ENCODE measurements around the gene AGL. TPM values are rescaled to one million over a fixed set of nuclear protein-coding genes. Genes with fewer than 3 reads are reported as not detected.

AGL gene
- total RNA-seq, 4 donors from 2014 or later = 9.5 to 26.3 (median 17.0) TPM

DNA sequence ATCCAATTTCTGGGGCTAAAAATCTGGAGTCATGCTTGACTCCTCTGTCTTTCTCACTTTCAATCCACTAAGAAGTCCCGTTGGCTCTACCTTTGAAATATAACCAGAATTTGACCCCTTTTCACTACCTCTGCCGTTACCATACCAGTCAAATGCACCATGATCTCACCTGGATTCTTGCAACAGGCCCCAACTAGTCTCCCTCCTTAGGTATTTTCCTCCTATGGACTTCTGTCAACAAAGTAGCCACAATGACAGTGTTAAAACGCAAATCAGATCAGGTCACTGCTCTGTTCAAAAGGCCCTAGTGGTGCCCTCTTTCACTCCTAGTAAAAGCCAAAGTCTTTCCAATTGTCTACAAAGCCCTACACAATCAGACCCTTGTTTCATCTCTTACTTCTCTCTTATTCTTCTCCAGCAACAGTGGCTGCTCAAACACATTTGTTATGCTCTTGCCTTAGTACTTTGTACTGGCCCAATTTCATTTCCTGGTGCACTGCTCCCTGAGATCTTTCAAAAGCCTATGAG is 35.7 kb upstream of the AGL start:
- DNase-seq (ENCODE audit: low spot score) (no peak), ATAC-seq (ENCODE audit: low FRiP score) (no peak)
- TF ChIP-seq, protein P1, sequence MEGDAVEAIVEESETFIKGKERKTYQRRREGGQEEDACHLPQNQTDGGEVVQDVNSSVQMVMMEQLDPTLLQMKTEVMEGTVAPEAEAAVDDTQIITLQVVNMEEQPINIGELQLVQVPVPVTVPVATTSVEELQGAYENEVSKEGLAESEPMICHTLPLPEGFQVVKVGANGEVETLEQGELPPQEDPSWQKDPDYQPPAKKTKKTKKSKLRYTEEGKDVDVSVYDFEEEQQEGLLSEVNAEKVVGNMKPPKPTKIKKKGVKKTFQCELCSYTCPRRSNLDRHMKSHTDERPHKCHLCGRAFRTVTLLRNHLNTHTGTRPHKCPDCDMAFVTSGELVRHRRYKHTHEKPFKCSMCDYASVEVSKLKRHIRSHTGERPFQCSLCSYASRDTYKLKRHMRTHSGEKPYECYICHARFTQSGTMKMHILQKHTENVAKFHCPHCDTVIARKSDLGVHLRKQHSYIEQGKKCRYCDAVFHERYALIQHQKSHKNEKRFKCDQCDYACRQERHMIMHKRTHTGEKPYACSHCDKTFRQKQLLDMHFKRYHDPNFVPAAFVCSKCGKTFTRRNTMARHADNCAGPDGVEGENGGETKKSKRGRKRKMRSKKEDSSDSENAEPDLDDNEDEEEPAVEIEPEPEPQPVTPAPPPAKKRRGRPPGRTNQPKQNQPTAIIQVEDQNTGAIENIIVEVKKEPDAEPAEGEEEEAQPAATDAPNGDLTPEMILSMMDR (IDR thresholded peaks at IDR 0.05) = no peak

DNA sequence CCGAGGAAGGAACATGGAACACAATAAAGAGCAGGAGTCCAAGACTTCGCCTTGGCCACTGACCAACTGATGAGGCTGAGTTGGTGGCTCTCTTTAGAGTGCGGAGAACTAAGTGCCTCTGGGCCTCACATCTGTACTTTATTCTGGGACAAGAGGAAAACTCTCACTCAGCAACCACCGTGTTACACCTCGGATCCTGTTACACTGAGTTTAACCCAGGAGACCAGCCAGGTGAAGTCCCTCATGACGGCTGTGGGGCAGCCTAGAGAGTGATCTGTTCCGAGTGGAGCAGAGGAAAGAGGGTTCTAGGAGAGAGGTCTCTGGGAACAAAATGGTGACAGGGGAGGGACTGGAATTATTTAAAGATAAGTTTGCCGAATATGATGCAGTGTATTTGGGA is 33.5 kb upstream of the AGL start:
- DNase-seq (ENCODE audit: low spot score) (no peak), ATAC-seq (ENCODE audit: low FRiP score) (no peak)
- TF ChIP-seq, protein P1 (IDR thresholded peaks at IDR 0.05) = no peak

DNA sequence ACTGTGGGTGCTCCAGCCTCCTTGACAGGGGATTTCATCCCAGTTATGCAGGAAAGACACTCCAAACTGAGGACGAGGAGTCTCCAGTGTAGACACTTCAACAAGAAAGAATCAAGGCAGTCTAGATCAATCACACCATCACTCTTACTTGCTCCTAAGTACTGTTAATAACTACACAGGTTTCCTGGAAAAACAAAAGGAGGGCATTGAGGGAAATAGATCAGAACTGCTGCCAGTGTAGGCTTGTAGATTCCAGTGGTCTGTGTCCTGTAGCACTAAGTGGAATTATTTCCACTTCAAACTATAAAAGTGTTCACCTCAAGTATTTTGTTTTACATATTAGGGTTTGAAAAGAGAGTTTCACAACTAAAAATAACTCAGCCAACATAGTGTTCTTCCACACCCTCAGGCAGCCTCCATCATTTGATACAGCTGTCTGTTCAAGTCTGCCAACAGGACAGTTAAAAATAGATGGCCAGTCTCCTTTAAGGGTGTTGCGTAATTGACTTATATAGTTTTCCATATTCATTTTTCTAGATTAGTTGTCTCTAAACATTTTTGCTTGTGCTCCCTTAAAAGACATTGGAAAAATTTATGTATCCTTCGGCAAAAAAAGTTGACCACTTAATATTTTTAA is 32.0 kb upstream of the AGL start:
- DNase-seq (ENCODE audit: low spot score) (no peak), ATAC-seq (ENCODE audit: low FRiP score) (no peak)
- TF ChIP-seq, protein P1 (IDR thresholded peaks at IDR 0.05) = no peak

DNA sequence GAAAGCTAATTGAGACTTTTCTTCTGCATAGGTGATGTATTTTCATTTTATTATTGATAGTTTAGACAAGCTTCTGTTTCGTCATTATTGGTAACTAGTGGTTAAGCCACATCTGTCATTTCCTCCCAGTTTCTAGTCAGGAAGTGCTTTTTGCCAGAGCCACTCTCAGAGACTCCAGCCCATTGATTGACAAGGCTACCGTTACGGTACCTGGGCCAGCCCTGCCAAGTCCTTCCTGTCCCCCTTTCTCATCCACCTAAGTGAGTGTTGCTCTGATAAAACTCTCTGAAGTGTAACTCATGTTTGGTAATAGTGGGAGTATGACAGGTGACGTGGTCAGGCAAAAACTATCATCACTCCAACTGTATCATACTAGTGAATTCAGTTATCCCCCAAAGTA is 29.6 kb upstream of the AGL start:
- no peak for ATAC-seq (ENCODE audit: low FRiP score)
- TF ChIP-seq, protein P1 (IDR thresholded peaks at IDR 0.05) = no peak
- no peak for DNase-seq (ENCODE audit: low spot score)

DNA sequence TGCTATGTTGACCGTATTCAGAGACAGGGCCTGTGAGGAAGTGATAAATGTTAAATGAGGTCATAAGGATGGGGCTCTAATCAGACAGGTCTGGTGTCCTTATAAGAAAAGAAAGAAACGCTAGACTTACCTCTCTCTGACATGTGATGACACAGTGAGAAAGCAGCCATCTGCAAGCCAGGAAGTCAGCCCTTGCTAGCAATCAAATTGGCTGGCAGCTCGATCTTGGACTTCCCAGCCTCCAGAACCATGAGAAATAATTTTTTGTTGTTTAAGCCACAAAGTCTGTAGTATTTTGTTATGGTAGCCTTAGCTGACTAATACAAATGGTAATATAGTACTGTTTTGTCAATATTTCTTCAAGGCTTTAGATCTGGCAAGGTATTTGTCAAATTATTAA is 25.1 kb upstream of the AGL start:
- no peak for ATAC-seq (ENCODE audit: low FRiP score)
- TF ChIP-seq, protein P1 (IDR thresholded peaks at IDR 0.05) = no peak
- DNase-seq (ENCODE audit: low spot score) = no peak

DNA sequence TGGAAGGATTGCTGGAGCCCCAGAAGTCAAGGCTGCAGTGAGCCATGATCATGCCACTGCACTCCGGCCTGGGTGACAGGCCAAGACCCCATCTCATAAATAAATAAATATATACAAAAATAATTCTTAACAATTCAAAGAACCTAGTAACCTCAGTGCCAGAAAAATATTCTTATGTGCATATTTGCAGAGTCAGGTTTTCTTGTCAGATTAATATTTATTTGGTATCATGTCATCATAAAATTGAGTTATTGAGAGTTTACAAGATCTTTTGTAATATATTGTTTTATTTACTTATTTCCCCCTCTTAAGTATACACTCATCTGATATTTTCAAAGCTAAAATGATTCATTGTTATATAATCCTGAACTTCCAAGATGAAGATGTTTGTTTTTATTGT is 24.5 kb upstream of the AGL start:
- TF ChIP-seq, protein P1 (IDR thresholded peaks at IDR 0.05) = no peak
- ATAC-seq (ENCODE audit: low FRiP score) (no peak), DNase-seq (ENCODE audit: low spot score) (no peak)

DNA sequence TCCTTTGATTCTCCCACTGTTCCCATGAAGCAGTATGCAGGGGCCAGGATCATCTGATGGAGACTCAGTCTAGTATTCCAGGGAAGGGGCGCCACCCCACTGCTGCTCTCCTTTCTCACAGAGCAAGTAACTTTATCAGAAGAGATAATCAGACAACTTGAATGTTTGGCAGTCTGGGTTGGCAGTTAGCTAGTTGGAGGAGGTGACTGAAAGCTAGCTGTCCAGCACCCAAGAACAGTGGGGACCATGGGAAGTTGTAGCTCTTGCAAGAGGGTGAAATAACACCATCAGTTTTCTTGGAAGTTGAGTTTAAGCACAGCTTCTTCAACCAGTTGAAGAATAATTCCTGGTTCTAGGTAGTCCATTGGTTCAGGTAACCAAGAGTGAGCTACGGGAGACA is 22.2 kb upstream of the AGL start:
- DNase-seq (ENCODE audit: low spot score) (no peak), ATAC-seq (ENCODE audit: low FRiP score) (no peak)
- TF ChIP-seq, protein P1 (IDR thresholded peaks at IDR 0.05) = no peak
